Esophagus squamous epithelium (tissue), 5 donors: ENCODE results near the gene GALNT15. TPM values are rescaled to one million over a fixed set of nuclear protein-coding genes. Genes with fewer than 3 reads are reported as not detected.

Source experiments
- DNase-seq: peaks from one replicate; lab custom pipeline; 2025; lab: John Stamatoyannopoulos, UW
- H3K27ac ChIP-seq, 4 donors: fragments of 200-600 bp; sonication (generic); one replicate each; pipeline ENCODE4 v1.5.1; 2016 to 2019; ENCODE audit warnings: mild to moderate bottlenecking in 1 of 4
- H3K27me3 ChIP-seq, 4 donors: fragments of 200-600 bp; sonication (generic); 1 replicate in 3 of 4; 2 replicates in 1 of 4; pipeline versions ENCODE4 v1.5.1 to v1.6.0; 2017 to 2021; ENCODE audit warnings: antibody characterized with exemption in 1 of 4
- H3K36me3 ChIP-seq, 3 donors: fragments of 200-600 bp; sonication (generic); one replicate each; pipeline ENCODE4 v1.5.1; 2016 to 2019
- H3K4me1 ChIP-seq, 3 donors: fragments of 200-600 bp; sonication (generic); one replicate each; pipeline ENCODE4 v1.5.1; 2017 to 2019
- H3K4me3 ChIP-seq, 4 donors: fragments of 200-600 bp; sonication (generic); 1 replicate in 3 of 4; 2 replicates in 1 of 4; pipeline ENCODE4 v1.5.1; 2016 to 2019; ENCODE audit warnings: mild to moderate bottlenecking in 2 of 4, moderate library complexity in 1 of 4
- H3K9me3 ChIP-seq, 3 donors: fragments of 200-600 bp; sonication (generic); one replicate each; pipeline ENCODE4 v1.5.1; 2016 to 2019
- POLR2A ChIP-seq, 4 donors: fragments of 450-650 bp; IDR thresholded peaks; one replicate each; pipeline ENCODE4 v1.6.1; 2017; ENCODE audit warnings: antibody characterized with exemption in 4 of 4, mild to moderate bottlenecking in 4 of 4, moderate library complexity in 3 of 4
- WGBS, 2 donors: methylation state at CpG; one replicate each; pipeline ENCODE4 v1.1.5; 2018; 5-methylcytosine and 5-hydroxymethylcytosine counted together
- intact Hi-C: fragments of 100-400 bp; cut with DNase I; formaldehyde crosslinking; loops from one replicate; pipeline ENCODE4 v1.15.0; 2022
- total RNA-seq, 4 donors: library from RNA; depleted of rRNA; stranded (reverse); fragments of >200 nt; gene quantifications; one replicate each; pipeline ENCODE4 v1.1.0, GENCODE V29; 2016
- TF ChIP-seq, protein P1 (sequence below), 6 experiments: fragments of 450-650 bp in 4 of 6; fragments of 200-600 bp in 2 of 6; sonication (generic) in 2 of 6; IDR thresholded peaks; one replicate each; pipeline ENCODE4 v1.5.1; 2016 to 2019; ENCODE audit warnings: antibody characterized with exemption in 6 of 6, mild to moderate bottlenecking in 4 of 6, moderate library complexity in 4 of 6
- donor health status: DM: yes; HTN: yes; CAD: no.

The GALNT15 gene
- total RNA-seq, 4 donors from 2014 or later, result 4.6 to 117 (median 35.6) TPM

DNA sequence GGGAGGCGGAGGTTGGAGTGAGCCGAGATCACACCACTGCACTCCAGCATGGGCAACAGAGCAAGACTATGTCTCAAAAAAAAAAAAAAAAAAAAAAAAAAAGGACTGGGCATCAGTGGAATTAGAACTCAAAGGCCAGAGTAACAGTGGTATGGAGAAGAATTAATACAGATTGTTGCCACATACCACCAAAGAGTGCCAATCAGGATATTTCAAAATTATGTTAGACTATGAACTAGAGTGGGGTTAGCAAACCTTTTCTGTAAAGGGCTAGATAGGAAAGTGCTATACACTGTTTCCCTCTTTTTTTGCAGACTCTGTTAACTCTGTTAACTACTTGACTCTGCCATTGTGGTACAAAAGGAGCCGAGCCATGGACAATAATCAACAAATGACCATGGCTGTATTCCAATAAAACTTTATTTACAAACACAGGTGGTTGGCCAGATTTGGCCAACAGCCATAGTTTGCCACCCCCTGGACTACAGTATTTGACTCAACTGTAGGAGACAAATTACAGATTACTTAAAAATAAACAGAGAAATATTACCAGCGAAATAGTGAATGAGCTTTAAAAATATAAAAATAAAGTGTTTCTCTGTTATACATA lies 61.7 kb downstream of the GALNT15 start:
- Histone ChIP-seq H3K4me1 (peaks cover 0 to 32% (median 16%) of the 10 kb centered on the region in 3 donors), H3K4me3 (no peak overlapping the region)
- whole genome bisulfite sequencing, 2 donors, result 74 to 86% methylated on average over 2 to 4 of the region's 4 CpGs

DNA sequence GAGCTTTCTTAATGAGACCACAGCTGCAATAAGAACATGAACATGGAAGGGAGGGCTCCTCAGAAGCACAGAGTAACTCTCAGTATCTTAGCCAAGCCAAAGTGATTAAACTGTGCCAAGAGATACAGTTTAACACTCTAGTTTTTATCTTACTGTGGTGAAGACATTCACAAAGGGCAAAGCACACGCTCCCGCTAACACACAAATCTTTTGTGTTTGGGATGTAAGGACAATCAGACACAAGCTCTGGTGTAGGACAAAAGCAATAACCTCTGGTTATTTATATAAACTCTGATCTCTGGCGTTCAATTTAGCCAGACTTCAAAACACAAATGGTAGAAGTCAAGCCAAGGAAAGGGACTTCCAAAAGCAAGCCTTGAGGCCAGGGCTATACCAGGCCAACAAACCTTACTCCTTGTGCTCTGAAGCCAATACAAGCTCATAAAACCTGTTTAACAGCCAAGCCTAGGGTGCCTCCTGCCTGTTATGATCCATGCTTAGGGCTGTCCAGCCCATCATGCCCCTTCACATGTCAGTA lies 62.4 kb downstream of the GALNT15 start:
- H3K27me3 ChIP-seq, result peaks cover 0 to 19% (median 0%) of the 10 kb centered on the region in 4 donors
- no peak overlapping the region for H3K4me3 ChIP-seq
- intact Hi-C loops, result no loop called here
- WGBS, 2 donors, result 67 to 68% methylated on average over 3 of the region's 3 CpGs
- H3K9me3 ChIP-seq, result no peaks in the 10 kb centered on the region
- TF ChIP-seq POLR2A (IDR thresholded peaks at IDR 0.05), result no peak
- TF ChIP-seq, protein P1, sequence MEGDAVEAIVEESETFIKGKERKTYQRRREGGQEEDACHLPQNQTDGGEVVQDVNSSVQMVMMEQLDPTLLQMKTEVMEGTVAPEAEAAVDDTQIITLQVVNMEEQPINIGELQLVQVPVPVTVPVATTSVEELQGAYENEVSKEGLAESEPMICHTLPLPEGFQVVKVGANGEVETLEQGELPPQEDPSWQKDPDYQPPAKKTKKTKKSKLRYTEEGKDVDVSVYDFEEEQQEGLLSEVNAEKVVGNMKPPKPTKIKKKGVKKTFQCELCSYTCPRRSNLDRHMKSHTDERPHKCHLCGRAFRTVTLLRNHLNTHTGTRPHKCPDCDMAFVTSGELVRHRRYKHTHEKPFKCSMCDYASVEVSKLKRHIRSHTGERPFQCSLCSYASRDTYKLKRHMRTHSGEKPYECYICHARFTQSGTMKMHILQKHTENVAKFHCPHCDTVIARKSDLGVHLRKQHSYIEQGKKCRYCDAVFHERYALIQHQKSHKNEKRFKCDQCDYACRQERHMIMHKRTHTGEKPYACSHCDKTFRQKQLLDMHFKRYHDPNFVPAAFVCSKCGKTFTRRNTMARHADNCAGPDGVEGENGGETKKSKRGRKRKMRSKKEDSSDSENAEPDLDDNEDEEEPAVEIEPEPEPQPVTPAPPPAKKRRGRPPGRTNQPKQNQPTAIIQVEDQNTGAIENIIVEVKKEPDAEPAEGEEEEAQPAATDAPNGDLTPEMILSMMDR (IDR thresholded peaks at IDR 0.05), result no peak
- no peak overlapping the region for H3K27ac ChIP-seq
- H3K4me1 ChIP-seq, result peaks cover 0 to 32% (median 16%) of the 10 kb centered on the region in 3 donors
- H3K36me3 ChIP-seq, result no peaks in the 10 kb centered on the region
- no peak for DNase-seq

More for the DNA sequence above, 61.7 kb downstream of the GALNT15 start:
- intact Hi-C loops, result no loop called here
- H3K9me3 ChIP-seq, result no peaks in the 10 kb centered on the region
- no peaks in the 10 kb centered on the region for H3K36me3 ChIP-seq
- peak overlapping the region in 1 of 4 donors; percentile 21 for H3K27ac ChIP-seq
- TF ChIP-seq, protein P1 (IDR thresholded peaks at IDR 0.05), result no peak
- no peak for TF ChIP-seq POLR2A (IDR thresholded peaks at IDR 0.05)
- DNase-seq, result no peak
- peaks cover 0 to 19% (median 0%) of the 10 kb centered on the region in 4 donors for H3K27me3 ChIP-seq

DNA sequence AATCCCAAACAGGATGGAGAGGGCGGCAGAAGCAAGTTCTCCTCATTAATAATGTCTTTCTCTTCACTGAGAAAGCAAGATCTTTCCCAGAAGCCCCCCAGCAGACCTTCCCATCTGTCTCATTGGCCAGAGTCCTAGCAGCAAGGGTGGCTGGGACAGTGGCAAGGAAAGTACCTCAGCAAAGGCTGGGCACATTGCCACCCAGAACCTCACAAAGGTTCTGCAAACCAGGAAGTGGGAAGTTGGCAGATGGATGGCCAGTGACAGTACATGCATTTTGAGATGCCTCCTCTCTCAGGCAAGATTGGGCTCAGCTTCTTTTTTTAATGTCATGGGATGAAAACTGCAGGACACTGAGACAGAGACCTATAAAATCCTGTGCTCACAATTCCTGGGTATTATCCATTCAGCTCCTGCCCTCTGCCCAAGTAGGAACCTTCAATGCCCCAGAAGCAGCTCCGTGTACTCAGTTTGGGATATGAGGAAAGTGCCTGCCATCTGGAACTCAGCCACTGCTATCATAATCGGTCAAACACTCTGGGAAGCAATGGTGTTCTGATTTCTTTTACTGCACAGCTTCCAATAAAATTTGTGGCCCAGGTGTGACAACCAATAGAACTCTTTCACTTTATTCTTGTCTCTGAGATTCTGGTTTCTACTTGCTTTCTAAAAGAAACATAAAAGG lies 64.7 kb downstream of the GALNT15 start:
- intact Hi-C loops, result no loop called here
- Histone ChIP-seq H3K27me3 (peaks cover 0 to 19% (median 0%) of the 10 kb centered on the region in 4 donors), H3K27ac (peak overlapping the region in 3 of 4 donors; percentile 51 to 68 (median 61)), H3K36me3 (no peaks in the 10 kb centered on the region), H3K9me3 (no peaks in the 10 kb centered on the region), H3K4me1 (peaks cover 0 to 32% (median 16%) of the 10 kb centered on the region in 3 donors), H3K4me3 (no peak overlapping the region)
- no peak for DNase-seq
- 53 to 57% methylated on average over 3 of the region's 3 CpGs for WGBS, 2 donors
- TF ChIP-seq, protein P1 (IDR thresholded peaks at IDR 0.05), result no peak
- no peak for TF ChIP-seq POLR2A (IDR thresholded peaks at IDR 0.05)

DNA sequence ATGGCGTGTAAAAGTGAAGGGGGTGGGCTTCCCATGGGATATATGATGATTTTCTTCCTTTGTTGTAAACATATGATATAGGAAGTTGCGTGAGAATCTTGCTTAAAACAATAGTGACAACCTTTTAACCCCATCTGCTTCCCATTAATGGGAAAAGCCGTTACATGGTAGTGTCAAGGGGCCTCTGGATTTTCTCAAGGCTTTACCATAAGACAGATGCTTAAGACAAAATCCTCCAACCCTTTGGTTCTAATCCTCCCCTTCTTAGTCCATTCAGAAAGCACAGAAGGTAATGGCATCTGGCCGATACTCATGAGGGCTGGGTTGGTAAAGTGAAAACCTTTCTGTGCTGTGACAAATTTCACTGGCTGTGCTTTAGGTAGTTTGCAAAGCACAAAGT lies 65.3 kb downstream of the GALNT15 start:
- whole genome bisulfite sequencing, 2 donors, result 62 to 67% methylated on average over 4 of the region's 4 CpGs
- Histone ChIP-seq H3K27ac (peak overlapping the region in 3 of 4 donors; percentile 51 to 68 (median 61)), H3K36me3 (no peaks in the 10 kb centered on the region), H3K9me3 (no peaks in the 10 kb centered on the region), H3K4me1 (peaks cover 0 to 32% (median 16%) of the 10 kb centered on the region in 3 donors), H3K4me3 (no peak overlapping the region), H3K27me3 (peaks cover 0 to 13% (median 0%) of the 10 kb centered on the region in 4 donors)
- no peak for DNase-seq
- intact Hi-C loops, result loop anchor here (5.0 to 10.0 kb wide), 3 partner anchors 62 to 425 kb away; no protein-coding TSS in a partner anchor
- TF ChIP-seq, protein P1 (IDR thresholded peaks at IDR 0.05), result no peak
- TF ChIP-seq POLR2A (IDR thresholded peaks at IDR 0.05), result no peak
